Activated CD8-positive, alpha-beta T cell treated with anti-CD3 and anti-CD28 coated beads for 36 hours (primary cell): Measurements from ENCODE around the gene KCNH2. TPM values are rescaled to one million over a fixed set of nuclear protein-coding genes. Genes with fewer than 3 reads are reported as not detected.

Experiments used
- ATAC-seq: fragments of 200-7000 bp; cut with Tn5 transposase; one replicate; pipeline ENCODE4 v1.10.0; 2021; ENCODE audit warnings: mild to moderate bottlenecking, moderate library complexity
- CTCF ChIA-PET: fragments of 350-600 bp; sonication (Branson Sonifier 250); formaldehyde crosslinking; loops from one replicate; lab custom pipeline; 2021; ENCODE audit warnings: antibody characterized with exemption; lab: Charles Lee
- POLR2A ChIA-PET: fragments of 350-600 bp; sonication (Branson Sonifier 250); formaldehyde crosslinking; loops from one replicate; lab custom pipeline; 2021; ENCODE audit warnings: antibody characterized with exemption; lab: Charles Lee
- DNase-seq: peaks from one replicate; pipeline ENCODE4 v3.0.0-alpha.2; 2020
- H3K27ac Mint-ChIP-seq: one replicate; pipeline ENCODE4 v1.8.0; 2021; ENCODE audit warnings: mild to moderate bottlenecking, mixed read lengths
- H3K27me3 Mint-ChIP-seq: one replicate; pipeline ENCODE4 v1.8.0; 2021; ENCODE audit warnings: mixed read lengths
- H3K36me3 Mint-ChIP-seq: one replicate; pipeline ENCODE4 v1.8.0; 2021; ENCODE audit warnings: low read depth, mixed read lengths
- H3K4me1 Mint-ChIP-seq: one replicate; pipeline ENCODE4 v1.8.0; 2021; ENCODE audit warnings: low read depth, mixed read lengths
- H3K4me3 Mint-ChIP-seq: one replicate; pipeline ENCODE4 v1.8.0; 2021; ENCODE audit warnings: mild to moderate bottlenecking, moderate library complexity, mixed read lengths
- H3K9me3 Mint-ChIP-seq: one replicate; pipeline ENCODE4 v1.8.0; 2021; ENCODE audit warnings: mixed read lengths
- CTCF ChIP-seq: fragments of 200-600 bp; IDR thresholded peaks from one replicate; pipeline ENCODE4 v1.8.0; 2022; ENCODE audit warnings: antibody characterized with exemption, mild to moderate bottlenecking
- intact Hi-C: fragments of 100-400 bp; cut with micrococcal nuclease; formaldehyde crosslinking; loops from one replicate; pipeline ENCODE4 v1.10.0; 2022
- total RNA-seq, 2 experiments: library from RNA; stranded (reverse); gene quantifications; one replicate each; pipeline ENCODE4 v1.2.3, GENCODE V29; 2021

The KCNH2 gene
- total RNA-seq, 2 experiments from 2014 or later: 0.23 to 0.29 TPM

- Mint-ChIP-seq H3K9me3 (no peaks in the 10 kb centered on the region), H3K4me3 (no peak overlapping the region), H3K4me1 (peaks cover 2% of the 10 kb centered on the region), H3K27me3 (peaks cover 25% of the 10 kb centered on the region), H3K36me3 (no peaks in the 10 kb centered on the region), H3K27ac (no peak overlapping the region)
- POLR2A ChIA-PET: no interaction called here
- no peak for TF ChIP-seq CTCF
- CTCF ChIA-PET: interaction anchor here (0.9 kb wide), 1 partner anchor 30 kb away, joined by 6 read pairs; no protein-coding TSS in a partner anchor
- ATAC-seq (no peak), DNase-seq (no peak)
- intact Hi-C loops: no loop called here
Observed at GRCh38 chr7:150955519-150956394, 22.4 kb downstream of the KCNH2 start.

GRCh38 chr7:150954986-150955518, 23.1 kb downstream of the KCNH2 start:
- H3K9me3 Mint-ChIP-seq: no peaks in the 10 kb centered on the region
- intact Hi-C loops: no loop called here
- no peak for ATAC-seq
- no peaks in the 10 kb centered on the region for H3K36me3 Mint-ChIP-seq
- TF ChIP-seq CTCF: no peak
- no peak overlapping the region for H3K4me3 Mint-ChIP-seq
- no peak overlapping the region for H3K27ac Mint-ChIP-seq
- ChIA-PET POLR2A (no interaction called here), CTCF (interaction anchor here (0.9 to 1.7 kb wide), 2 partner anchors 7 to 31 kb away, joined by 6 read pairs; no protein-coding TSS in a partner anchor)
- DNase-seq: no peak
- H3K4me1 Mint-ChIP-seq: peaks cover 2% of the 10 kb centered on the region
- peaks cover 22% of the 10 kb centered on the region for H3K27me3 Mint-ChIP-seq

GRCh38 chr7:150954201-150954985, 23.7 kb downstream of the KCNH2 start:
- intact Hi-C loops: no loop called here
- ATAC-seq: no peak

More at GRCh38 chr7:150954201-150954985, 23.7 kb downstream of the KCNH2 start:
- H3K36me3 Mint-ChIP-seq: no peaks in the 10 kb centered on the region
- H3K4me3 Mint-ChIP-seq: no peak overlapping the region
- H3K27me3 Mint-ChIP-seq: peaks cover 20% of the 10 kb centered on the region
- H3K27ac Mint-ChIP-seq: no peak overlapping the region
- no peak for DNase-seq
- no peaks in the 10 kb centered on the region for H3K9me3 Mint-ChIP-seq
- ChIA-PET CTCF (interaction anchor here (0.9 to 1.7 kb wide), 5 partner anchors 8 to 56 kb away, joined by 3 to 6 read pairs (median 4); no protein-coding TSS in a partner anchor), POLR2A (no interaction called here)
- H3K4me1 Mint-ChIP-seq: peaks cover 3% of the 10 kb centered on the region
- TF ChIP-seq CTCF: no peak
